Activated CD8-positive, alpha-beta memory T cell treated with anti-CD3 and anti-CD28 coated beads for 4 hours (primary cell): ENCODE results near the gene SLC38A8.

ENCODE experiments used
- DNase-seq, 2 donors: peaks; one replicate each; pipeline ENCODE4 v3.0.0-alpha.2; 2020; ENCODE audit warnings: low read depth in 2 of 2

SLC38A8 gene

DNA sequence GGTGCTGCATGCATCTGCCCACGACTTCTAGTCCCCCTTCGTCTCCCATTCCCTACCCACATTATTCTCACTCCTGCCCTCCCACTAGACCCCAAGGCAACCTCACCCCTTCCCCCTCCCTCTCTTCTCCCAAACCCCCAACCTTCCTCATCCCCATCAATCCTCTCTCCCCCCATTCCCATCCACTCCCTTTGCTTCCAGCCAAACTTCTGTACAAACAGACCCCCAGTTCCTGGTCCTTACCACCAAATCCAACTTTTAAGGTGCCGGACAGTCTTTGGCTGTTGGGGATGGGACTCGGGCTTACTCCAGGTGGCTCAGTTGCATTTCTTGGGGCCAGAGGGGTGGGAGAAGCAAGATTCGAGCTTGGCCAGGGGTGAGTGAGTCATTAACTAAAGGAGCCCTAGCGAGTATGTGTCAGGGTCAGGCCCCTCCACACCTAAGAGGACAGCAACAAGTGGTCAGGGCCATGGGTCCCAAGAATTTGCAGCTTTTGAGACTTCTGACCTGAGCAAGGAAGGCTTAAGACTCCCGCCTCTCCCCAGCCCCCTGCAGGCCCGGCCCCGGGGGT, at the start of gene SLC38A8:
SLC38A8 (minus strand) TSS at position 488 of the 571 bp plus-strand sequence. CDS start 638 bp downstream, outside the sequence.
- no peak for DNase-seq

DNA sequence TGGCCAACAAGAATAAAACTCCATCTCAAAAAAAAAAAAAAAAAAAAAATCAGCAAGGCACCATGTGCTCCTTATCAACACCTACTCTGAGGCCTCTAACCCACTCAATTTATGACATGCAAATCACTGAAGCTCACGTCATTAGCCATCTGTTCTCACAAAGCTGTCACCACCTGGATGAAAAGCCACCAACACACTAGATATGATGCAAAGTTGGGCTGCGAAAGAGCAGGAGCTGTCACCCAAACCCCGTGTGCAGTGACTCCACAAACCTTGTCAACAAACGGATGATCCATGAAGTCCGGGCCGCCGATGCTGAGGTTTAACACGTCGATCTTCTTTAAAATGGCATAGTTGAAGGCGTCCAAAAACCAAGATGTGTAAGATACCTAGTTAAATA, 48.9 kb upstream of the SLC38A8 start:
- DNase-seq = no peak

DNA sequence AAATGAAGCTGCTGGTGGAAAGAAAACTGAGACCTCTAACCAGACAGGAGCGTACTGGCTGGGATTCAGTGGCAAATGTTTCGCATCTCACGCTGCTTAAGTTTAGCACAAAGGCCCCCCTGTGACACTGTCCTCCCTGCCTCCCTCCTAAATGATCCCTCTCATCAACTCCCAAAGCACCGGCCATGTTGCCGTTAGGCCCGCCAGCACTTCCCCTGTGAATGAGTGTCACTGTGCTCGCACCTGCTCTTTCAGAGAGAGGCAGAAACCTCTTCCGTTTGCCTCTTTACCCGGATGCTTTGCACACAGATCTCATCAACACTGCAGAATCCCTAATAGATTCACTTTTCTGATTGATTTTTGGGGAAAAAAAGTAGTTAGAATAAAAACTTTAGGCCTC, 47.6 kb upstream of the SLC38A8 start:
- no peak for DNase-seq

DNA sequence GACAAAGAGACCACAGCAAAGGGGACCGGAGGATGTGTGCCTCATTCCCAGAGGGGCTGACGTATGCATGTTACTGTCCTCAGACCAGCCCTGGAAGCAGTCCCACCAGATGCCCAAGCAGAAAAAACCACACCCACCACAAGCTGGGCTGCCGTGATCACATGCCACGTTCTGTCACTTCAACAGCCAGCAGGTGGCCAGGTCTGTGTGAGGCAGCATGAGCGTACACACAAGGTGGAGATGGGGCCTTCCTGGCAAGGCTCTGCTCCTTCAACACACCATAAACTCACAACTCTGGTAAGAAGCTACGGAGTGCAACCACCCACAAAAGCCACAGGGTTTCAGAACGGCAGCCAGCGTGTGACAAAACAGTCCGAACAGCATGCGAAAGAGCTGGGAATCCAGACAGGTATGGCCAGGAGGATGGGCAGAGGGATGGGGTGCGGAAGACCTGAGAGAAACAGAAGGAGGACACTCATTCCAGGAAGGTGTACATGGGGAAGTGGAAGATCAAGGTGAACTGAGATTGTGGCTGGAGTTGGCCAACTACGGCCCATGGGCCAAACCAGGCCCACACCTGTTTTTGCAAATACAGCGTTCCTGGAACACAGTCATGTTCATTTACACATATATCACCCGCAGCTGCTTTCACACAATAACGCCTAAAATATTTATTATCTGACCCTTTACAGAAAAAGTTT, 46.2 kb upstream of the SLC38A8 start:
- DNase-seq = no peak

DNA sequence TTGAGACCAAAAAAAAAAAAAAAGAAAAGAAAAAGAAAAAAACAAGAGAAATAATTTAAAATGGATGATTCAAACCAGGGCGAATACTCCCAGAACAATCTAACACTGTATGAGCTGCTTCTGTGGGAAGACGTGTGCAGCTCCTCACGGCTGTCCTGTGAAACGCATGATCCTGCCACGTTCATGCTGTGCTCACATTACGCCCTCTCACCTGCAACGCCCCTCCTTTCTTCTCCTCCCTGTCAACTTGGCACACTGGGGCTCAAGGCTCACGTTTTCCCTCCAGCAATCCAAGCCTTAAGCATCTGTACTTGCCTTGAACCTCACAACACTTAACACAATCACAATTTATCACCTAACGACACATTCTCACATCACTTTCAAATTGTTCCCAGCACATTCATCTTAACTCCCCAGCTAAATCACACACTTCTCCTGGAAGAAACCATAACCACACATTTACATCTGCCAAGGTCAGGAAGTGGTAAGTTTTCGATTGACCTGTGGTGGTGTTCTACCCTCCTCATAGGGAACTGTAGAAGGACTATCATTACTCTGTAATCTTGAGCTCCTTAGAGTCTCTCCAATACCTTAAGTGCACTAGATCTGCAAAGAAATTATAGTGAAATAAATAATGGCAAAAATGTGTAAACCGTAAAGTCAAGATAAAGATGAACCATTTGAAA, 45.0 kb upstream of the SLC38A8 start:
- no peak for DNase-seq

DNA sequence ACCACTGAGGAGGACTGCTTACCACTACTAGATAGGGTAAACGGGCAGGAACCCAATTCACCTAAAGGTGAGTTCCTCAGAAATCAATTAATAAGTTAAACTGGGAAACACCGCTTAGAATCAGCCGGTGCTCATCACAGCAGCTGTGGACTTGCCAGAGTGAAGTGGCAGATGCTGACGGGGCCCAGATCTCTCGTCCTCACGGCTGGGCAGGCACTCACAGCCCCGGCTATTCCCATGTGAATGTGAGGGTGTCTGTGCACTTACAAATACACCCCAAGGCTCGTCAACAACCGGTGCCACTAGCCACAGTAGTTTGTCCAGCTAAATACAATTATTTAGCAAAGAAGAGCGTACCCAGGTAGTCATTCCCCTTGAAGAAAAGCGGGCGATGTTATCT, 44.4 kb upstream of the SLC38A8 start:
- DNase-seq = no peak

DNA sequence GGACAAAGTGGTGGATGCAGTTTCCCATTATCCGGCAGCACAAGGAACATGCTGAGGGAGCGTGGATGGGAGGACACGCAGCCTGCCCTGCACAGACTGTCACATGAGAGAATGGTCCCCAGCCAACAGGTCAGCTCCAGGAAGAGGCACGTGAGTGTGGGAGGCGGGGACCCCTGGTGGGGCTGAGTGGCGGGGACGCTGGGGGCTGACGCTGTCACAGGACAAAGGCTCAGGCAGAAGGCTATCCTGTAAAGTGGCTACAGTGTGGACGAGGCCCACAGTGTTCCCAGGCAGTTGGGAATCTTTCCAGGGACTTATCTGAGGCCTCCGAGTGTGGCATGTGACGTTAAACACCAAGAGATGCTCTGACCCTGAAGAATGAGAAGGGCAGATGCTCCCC, 43.7 kb upstream of the SLC38A8 start:
- DNase-seq = no peak

DNA sequence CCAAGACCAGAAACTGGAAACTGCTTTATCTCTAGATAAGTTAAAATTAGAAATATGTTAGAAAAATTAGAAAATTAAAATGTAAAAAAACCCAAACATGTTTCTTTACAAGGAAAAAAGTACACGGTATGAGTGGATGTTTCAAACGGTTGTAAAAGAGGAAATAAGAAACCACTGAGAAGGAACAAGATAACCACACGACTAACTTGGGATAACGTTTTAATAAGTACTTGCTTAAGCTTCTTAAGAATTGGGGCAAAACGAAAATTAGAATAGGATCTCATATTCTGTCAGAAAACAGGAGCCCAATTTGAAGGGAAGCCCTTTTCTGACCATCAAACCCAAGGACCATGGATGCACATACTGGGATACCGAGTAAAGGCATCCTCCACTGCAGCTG, 43.2 kb upstream of the SLC38A8 start:
- no peak for DNase-seq

DNA sequence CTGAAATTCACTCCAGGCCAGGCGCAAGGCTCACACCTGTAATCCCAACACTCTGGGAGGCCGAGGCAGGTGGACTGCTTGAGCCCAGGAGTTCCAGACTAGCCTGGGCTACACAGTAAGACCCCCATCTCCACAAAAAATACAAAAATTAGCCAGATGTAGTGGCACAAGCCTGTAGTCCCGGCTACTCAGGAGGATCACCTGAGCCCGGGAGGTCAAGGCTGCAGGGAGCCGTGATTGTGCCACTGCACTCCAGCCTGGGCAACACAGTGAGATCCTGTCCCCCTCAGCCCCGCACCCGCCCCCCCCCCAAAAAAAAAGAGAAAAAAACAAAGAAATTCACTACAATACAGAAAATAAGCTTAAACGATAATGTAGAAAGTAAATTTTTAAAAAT, 42.7 kb upstream of the SLC38A8 start:
- DNase-seq = no peak

DNA sequence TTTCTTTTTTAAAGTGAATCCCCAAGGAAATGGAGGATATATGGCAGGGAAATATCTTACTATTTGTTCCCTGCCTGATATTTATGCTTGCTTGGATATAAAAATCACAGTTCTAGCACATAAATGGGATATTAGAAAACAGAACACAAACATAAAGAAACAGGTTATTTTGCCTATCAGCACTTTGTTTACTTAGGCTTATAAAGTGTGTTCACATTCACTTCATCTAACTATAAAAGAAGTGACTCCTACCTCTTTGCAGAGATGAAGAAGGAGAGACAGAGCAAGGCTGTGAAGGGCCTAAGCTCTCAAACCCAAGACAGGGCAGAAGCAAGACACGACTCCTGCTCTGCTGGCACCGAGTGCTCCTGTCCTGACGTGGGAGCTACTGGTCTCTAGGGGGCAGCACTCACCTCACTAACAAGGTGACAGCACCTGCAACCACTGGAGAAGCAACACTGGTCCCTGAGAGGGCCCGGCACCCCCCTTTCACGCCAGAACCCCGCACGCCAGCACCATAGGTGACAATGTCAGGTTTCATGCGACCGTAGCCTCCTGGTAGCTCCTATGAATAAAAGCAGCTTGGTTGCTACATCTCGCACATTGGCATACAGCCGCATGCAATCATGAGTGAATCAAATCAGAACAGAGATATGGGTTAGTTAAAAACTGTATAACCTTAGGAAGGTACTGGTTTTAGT, 42.1 kb upstream of the SLC38A8 start:
- peak; percentile 32 to 44 for DNase-seq

DNA sequence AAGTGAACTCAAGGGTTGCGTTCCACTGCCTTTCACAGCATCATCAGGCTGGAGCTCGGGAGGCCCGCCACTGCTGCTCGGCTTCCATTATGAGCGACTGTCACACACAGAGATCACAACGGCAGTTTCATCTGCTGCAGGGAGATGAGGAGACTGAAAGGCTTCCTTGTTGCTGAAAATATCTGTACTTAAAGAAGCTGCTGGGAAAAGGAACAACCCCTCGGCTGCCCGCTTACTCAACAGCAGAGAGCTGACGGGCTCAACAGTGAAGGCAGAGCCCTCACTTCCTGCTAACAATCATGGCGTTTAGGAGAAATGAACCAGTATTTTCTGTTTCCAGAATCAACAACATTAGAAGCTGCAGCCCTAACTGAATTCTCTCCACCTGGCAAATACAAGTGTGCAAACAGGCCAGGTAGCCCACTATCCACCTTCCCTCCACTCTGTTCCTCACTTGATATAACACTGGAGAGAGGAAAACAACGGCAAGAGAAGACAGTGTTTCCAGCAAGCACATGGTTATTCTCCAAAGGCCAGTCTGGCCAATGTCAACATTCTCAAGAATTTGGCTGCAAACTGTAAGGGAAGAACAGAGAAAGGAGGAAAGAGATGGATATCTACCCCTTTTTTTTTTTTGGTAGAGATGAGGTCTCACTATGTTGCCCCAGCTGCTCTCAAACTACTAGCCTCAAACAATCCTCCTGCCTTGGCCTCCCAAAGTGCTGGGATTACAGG, 40.4 kb upstream of the SLC38A8 start:
- DNase-seq = no peak

DNA sequence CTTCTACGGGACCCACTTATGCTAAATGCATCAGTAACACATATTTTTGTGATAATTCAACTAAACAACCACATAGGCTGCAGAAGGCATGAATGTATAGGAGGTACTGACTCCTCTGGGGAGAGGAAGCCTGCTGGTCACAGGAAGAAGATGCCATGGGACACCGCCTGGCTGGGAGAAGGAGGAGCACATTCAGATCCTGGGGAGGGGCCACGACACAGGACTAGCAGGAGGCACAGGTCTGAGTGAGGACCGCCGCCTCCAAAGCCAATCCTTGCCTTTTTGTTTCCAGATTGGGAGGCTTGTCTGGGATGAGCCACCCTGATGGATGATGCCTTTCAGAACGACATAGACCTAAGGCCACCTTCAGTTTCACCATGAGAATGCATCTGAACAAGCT, 39.5 kb upstream of the SLC38A8 start:
- DNase-seq = no peak

DNA sequence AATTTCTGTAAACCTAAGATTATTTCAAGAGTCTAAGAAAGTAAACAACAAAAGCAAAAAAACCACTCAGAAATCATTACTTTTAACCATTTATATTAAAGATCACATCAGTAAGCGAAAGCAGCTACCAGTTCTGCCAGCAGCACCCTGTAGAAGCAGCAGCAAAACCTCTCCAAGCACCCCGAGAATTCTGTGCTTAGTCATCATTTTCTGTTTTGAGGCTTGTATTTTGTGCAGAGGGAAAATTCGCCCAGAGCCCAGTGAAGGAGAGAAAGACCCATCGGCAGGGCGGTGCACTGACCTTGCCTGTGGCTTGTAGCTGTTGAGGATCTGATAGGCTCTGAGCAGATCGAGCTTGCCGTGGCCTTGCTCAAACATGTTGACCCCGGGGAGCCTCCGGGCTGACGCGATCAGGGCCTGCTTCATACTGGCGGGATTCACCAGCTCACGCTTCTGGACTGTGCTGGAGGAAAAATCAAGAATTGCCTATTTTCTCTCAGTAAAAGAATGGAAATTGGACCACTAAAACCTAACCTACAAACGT, 38.9 kb upstream of the SLC38A8 start:
- no peak for DNase-seq

DNA sequence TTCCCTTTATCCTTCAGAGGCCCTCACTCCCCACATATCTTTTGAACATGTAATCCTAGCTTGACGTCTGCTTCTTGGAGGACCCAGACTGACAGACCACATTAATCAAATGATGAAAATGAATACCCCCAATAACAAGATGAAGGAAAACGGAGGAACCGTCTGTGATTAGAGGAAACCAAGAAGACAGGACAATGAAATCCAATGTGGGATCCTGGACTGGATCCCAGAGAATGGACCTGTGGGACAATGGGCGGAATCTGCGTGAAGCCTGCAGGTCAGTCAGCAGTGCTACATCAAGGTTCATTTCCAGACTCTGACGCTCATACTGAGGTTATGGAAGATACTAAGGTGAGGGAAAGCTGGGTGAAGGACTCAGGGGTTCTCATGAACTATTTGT, 38.2 kb upstream of the SLC38A8 start:
- DNase-seq = no peak

DNA sequence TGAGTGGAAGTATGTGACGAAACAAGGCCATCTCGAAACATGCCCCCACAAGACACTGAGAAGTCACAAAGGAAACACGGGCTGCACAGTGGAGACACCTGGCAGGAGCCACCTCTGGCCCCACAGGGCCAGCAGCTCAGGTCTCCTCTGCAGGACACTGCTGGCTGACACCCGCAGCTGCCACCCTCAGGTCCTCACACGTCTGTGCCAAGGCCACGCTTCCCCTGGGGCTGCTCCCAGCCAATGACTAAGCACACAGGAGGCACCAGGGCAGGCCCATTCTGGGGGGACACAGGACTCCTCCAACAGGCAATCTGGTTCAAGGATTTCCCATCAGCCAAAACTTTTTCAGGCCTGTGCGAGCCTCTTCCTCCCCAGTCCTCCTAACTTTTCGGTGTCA, 37.8 kb upstream of the SLC38A8 start:
- DNase-seq = no peak

DNA sequence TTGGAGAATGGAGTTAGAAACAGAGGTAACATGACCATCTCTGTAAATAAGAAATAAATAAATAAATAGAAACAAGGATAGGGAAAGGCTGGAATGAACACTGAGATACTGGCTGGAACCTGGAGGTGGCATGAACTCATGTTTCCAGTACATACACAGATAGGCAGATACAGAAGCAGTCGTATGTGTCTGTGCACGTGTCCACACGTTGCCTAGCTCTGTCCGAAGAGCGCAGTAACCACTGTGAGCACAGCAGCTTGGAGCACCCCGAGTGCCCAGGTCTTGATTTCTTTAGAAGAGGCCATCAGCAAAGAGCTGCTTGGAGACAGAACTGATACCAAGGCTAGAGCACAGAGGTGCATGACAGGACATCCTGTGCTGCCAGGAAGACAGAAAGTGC, 37.1 kb upstream of the SLC38A8 start:
- DNase-seq = no peak

DNA sequence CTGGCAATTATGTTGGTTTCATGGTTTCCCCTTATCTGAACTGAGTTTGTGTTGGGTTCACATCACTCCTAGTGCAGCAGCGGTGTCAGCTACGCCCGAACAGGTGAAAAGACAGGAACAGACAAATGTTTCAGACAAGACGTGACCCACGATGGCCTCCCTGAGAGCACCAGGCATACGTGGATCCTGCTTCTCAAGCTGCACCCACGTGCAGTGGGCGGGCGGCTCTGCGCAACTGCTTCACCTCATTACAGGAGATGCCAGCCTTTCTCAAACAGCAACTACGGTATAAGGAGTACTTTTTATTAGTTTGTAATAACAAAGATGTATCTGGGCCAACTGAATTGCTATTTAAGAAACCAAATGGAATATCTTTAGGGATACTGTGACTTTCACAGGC, 32.8 kb upstream of the SLC38A8 start:
- no peak for DNase-seq

DNA sequence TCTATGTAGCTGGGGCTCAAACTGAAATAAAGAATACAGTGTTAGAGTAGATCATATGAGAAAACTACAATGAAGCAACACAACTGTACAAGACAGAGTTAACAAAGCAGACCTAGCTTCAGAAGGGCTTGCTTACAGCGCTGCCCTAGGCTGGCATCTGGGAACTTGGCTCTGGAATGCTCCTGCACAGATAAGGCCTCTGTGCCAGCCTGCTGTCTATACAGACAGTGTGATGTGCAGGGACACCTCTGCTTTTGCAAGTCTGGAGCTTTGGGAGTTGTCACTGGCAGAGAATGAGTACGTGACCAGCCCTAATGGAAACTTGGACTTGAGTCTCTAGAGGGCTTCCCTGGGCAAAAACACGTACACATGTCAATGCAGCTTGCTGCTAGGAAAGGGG, 32.1 kb upstream of the SLC38A8 start:
- no peak for DNase-seq

DNA sequence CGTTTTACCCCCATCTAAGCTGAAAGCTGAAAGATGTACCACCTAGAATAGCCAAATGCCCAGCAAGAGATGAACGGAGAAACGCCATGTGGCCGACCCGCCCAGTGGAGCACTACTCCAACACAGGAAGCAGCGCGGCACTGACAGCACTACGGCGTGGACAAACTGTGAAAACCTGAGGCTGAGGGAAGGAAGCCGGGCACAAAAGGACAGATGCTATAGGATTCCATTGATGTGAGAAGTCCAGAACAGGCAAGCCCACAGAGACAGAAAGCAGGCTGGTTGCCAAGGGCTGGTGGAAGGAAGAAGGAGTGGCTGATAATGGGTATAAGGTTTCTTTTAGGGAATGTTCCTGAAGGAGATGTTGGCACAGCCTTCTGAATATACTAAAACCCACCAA, 29.4 kb upstream of the SLC38A8 start:
- DNase-seq = no peak

DNA sequence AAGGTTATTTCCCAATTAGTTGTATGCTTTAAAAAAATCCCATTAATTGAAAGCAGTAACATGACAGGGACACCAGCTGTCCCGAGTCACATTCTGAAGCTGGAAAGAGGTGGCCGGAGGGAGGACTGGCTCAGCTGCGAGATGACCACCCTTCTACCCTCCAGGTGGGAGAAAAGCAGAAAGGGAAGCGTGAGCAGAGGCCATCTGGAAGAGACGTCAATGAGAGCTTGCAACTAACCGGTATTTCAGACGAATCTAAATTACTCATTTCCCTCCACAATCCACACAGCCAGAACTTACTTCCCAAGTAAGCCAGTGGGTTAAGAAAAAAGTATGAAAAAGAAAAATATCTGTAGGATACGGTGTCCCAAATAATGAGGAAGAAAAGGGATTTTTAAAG, 28.5 kb upstream of the SLC38A8 start:
- DNase-seq = no peak

DNA sequence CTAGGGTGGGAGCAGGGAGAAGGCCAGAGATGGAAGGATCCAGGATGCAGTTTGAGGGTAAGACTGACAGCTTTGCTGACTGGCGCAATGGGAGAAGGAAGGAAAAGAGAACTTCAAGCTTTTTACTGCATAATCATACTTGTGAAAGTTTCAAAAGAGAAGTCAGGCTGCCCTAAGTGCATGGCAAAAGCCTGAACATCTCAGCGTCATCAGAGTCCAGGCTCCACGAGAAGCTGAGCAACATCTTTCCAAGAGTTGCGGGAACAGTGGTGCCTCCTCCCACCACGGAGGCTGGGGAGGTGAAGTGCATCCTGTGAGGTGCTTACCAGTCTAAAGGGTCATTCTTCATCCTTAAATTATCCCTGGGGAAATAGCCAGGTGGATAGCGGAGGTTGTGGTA, 26.9 kb upstream of the SLC38A8 start:
- DNase-seq = no peak
